ENCODE measurements around the gene EEF1E1. TPM values are rescaled to one million over a fixed set of nuclear protein-coding genes. Genes with fewer than 3 reads are reported as not detected.
"Not testable (repeated sequence)": the region's sequence is repeated elsewhere in the genome, so short reads cannot be mapped to it uniquely, and the experiment has no call there.

EEF1E1 gene
- total RNA-seq, 1 donor = 66.1 TPM

GRCh38 chr6:8057793-8058192 is 44.6 kb downstream of the EEF1E1 start:
- TF ChIP-seq, protein P1, sequence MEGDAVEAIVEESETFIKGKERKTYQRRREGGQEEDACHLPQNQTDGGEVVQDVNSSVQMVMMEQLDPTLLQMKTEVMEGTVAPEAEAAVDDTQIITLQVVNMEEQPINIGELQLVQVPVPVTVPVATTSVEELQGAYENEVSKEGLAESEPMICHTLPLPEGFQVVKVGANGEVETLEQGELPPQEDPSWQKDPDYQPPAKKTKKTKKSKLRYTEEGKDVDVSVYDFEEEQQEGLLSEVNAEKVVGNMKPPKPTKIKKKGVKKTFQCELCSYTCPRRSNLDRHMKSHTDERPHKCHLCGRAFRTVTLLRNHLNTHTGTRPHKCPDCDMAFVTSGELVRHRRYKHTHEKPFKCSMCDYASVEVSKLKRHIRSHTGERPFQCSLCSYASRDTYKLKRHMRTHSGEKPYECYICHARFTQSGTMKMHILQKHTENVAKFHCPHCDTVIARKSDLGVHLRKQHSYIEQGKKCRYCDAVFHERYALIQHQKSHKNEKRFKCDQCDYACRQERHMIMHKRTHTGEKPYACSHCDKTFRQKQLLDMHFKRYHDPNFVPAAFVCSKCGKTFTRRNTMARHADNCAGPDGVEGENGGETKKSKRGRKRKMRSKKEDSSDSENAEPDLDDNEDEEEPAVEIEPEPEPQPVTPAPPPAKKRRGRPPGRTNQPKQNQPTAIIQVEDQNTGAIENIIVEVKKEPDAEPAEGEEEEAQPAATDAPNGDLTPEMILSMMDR (IDR thresholded peaks at IDR 0.05; ENCODE audit: insufficient read depth, low read length) = no peak
- no peak for DNase-seq (ENCODE audit: low read depth)

GRCh38 chr6:8057263-8057662 is 45.1 kb downstream of the EEF1E1 start:
- TF ChIP-seq, protein P1 (IDR thresholded peaks at IDR 0.05; ENCODE audit: insufficient read depth, low read length) = no peak
- no peak overlapping the region for H3K4me3 ChIP-seq (ENCODE audit: low read depth, low read length)
- no peak for DNase-seq (ENCODE audit: low read depth)

More at GRCh38 chr6:8057793-8058192, 44.6 kb downstream of the EEF1E1 start:
- H3K4me3 ChIP-seq (ENCODE audit: low read depth, low read length) = no peak overlapping the region

DNA sequence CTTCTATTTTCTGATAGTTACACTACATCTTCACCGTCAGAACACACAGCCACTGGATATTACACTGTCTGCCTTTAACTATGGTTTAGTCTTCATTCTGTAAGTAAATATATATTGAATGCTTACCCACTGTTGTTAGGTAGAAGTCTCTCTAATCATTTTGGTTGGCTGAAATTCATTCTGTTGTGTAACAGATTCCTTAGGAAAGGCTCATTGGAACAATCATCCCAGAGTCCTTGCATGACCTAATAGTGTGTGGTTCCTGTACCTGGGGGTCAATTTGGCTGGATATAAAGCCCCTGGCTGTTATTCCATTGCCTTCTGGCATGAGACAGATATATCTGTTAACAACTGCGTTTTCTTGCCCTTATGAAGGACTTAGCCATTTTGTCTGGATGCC is 48.1 kb downstream of the EEF1E1 start:
- TF ChIP-seq, protein P1 (IDR thresholded peaks at IDR 0.05; ENCODE audit: insufficient read depth, low read length) = no peak
- peak; percentile 47 for DNase-seq (ENCODE audit: low read depth)
- H3K4me3 ChIP-seq (ENCODE audit: low read depth, low read length) = no peak overlapping the region

DNA sequence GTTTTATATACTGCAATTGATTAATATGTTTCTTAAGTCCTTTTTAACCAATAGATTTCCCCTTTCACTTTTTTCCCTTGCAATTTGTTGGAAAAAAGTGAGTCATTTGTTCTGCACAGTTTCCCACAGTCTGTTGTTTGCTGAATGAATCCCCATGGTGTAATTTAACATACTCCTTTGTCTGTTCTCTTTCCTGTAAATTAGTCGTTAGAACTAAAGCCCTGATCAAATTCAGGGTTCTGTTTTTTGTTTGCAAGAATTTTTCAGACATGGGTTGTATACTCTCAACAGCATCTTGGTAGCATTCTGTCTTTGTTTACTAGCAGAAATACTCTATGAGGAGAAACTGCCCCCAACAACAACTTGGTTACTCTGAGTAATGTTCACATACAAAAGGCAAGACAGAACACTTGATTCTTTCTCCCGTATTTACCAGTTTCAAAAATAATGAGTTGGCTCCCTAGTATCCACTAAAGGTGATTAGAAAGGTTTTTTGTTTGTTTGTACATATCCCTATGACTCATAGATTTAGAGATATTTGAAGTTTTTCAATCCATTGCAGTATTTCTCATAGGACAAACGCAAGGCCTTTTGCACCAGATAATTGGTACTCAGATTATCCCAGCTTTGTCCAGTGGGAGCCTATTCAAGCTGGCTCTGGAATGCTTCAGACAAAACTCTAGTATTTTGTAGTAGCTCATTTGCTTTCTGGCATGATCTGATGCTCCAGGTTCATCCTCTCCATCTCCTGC is 54.6 kb downstream of the EEF1E1 start:
- TF ChIP-seq, protein P1 (IDR thresholded peaks at IDR 0.05; ENCODE audit: insufficient read depth, low read length) = no peak
- peak; percentile 27 for DNase-seq (ENCODE audit: low read depth)
- no peak overlapping the region for H3K4me3 ChIP-seq (ENCODE audit: low read depth, low read length)

GRCh38 chr6:8045769-8046168 is 56.6 kb downstream of the EEF1E1 start:
- DNase-seq (ENCODE audit: low read depth); H3K4me3 ChIP-seq (ENCODE audit: low read depth, low read length): not testable (repeated sequence)

DNA sequence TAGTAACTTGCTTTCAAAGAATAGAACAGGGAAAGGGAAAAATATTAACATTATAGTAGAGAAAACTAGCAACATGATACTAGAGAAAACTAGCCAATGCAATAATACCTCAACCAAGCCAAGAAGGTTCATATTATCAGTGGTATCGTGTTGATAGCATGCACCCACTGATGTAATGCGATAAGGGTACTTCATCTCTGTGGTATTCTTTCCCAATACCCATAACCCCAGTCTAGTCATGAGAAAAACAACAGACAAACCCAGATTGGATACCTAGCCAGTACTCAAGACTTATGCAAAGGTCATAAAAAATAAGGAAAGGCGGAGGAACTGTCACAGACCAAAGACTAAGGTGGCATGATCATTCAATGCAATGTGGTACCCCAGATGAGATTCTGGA is 59.1 kb downstream of the EEF1E1 start:
- DNase-seq (ENCODE audit: low read depth) = no peak
- H3K4me3 ChIP-seq (ENCODE audit: low read depth, low read length) = no peak overlapping the region
- TF ChIP-seq, protein P1 (IDR thresholded peaks at IDR 0.05; ENCODE audit: insufficient read depth, low read length) = no peak

DNA sequence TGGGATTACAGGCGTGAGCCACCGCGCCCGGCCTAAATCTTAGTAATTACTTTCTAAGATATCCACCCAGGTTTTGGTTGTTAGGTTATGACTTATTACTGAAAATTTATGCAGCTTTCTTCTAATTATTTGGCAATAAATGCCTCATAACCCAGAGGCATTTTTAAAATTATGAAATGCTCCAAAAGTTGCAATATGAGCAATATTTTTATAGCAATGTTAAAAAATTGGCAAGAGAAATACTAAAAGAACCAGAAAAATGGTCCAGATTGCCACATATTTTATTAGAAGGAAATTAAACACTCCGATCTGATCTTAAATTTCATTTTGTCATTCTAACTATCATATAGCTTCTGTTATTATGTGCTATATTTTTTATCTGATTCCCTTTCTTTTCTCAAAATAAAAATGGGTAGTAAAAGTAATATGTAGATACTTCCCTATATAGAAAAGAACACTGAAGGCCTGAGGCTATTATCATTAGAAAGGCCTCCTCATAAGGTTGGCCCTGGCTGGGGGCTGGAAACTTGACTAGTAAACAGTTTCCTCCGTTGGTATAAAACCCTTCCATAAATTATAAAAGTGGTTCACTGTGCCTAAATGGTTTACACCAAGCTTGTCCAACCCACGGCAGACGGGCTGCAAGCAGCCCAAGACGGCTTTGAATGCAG is 60.3 kb downstream of the EEF1E1 start:
- TF ChIP-seq, protein P1 (IDR thresholded peaks at IDR 0.05; ENCODE audit: insufficient read depth, low read length) = no peak
- no peak for DNase-seq (ENCODE audit: low read depth)
- H3K4me3 ChIP-seq (ENCODE audit: low read depth, low read length) = no peak overlapping the region

DNA sequence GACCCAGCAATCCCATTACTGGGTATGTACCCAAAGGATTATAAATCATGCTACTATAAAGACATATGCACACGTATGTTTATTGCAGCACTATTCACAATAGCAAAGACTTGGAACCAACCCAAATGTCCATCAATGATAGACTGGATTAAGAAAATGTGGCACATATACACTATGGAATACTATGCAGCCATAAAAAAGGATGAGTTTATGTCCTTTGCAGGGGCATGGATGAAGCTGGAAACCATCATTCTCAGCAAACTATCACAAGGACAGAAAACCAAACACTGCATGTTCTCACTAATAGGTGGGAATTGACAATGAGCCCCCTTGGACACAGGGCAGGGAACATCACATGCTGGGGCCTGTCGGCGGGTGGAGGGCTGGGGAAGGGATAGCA is 68.2 kb downstream of the EEF1E1 start:
- H3K4me3 ChIP-seq (ENCODE audit: low read depth, low read length); DNase-seq (ENCODE audit: low read depth): not testable (repeated sequence)

Data from fibroblast of the aortic adventitia (primary cell).